ENCODE results near the gene AFP. TPM values are rescaled to one million over a fixed set of nuclear protein-coding genes. Genes with fewer than 3 reads are reported as not detected.

AFP gene
- total and polyA plus RNA-seq, 2 donors, result not detected

- no peak overlapping the region for H3K4me3 ChIP-seq (ENCODE audit: low read depth, low read length)
- H3K4me1 ChIP-seq (ENCODE audit: insufficient read depth), result no peaks in the 10 kb centered on the region
- WGBS, result 80% methylated on average over 7 of the region's 7 CpGs
- H3K36me3 ChIP-seq (ENCODE audit: insufficient read depth), result no peaks in the 10 kb centered on the region
- no peak overlapping the region for H3K27ac ChIP-seq (ENCODE audit: low read depth)
- no peak for DNase-seq (ENCODE audit: extremely low spot score)
Measured at GRCh38 chr4:73419106-73420038, 16.6 kb upstream of the AFP start.

GRCh38 chr4:73420615-73421014 is 15.4 kb upstream of the AFP start:
- Histone ChIP-seq H3K4me1 (ENCODE audit: insufficient read depth) (no peaks in the 10 kb centered on the region), H3K4me3 (ENCODE audit: low read depth, low read length) (no peak overlapping the region), H3K27ac (ENCODE audit: low read depth) (no peak overlapping the region), H3K36me3 (ENCODE audit: insufficient read depth) (no peaks in the 10 kb centered on the region)
- DNase-seq (ENCODE audit: extremely low spot score), result no peak
- WGBS, result 80% methylated on average over 2 of the region's 2 CpGs

- DNase-seq (ENCODE audit: extremely low spot score), result no peak
- Histone ChIP-seq H3K4me1 (ENCODE audit: insufficient read depth) (no peaks in the 10 kb centered on the region), H3K27ac (ENCODE audit: low read depth) (no peak overlapping the region), H3K36me3 (ENCODE audit: insufficient read depth) (no peaks in the 10 kb centered on the region), H3K4me3 (ENCODE audit: low read depth, low read length) (no peak overlapping the region)
Measured at GRCh38 chr4:73421708-73422457, 14.1 kb upstream of the AFP start.

- no peak for DNase-seq (ENCODE audit: extremely low spot score)
- no peak overlapping the region for H3K27ac ChIP-seq (ENCODE audit: low read depth)
- H3K4me3 ChIP-seq (ENCODE audit: low read depth, low read length), result no peak overlapping the region
- no peaks in the 10 kb centered on the region for H3K4me1 ChIP-seq (ENCODE audit: insufficient read depth)
- WGBS, result 79% methylated on average over 4 of the region's 4 CpGs
- no peaks in the 10 kb centered on the region for H3K36me3 ChIP-seq (ENCODE audit: insufficient read depth)
Measured at GRCh38 chr4:73422458-73422752, 13.6 kb upstream of the AFP start.

- H3K27ac ChIP-seq (ENCODE audit: low read depth), result no peak overlapping the region
- no peak overlapping the region for H3K4me3 ChIP-seq (ENCODE audit: low read depth, low read length)
Measured at GRCh38 chr4:73423184-73423583, 12.8 kb upstream of the AFP start.

GRCh38 chr4:73426666-73427065 is 9.4 kb upstream of the AFP start:
- Histone ChIP-seq H3K4me3 (ENCODE audit: low read depth, low read length) (no peak overlapping the region), H3K36me3 (ENCODE audit: insufficient read depth) (no peaks in the 10 kb centered on the region), H3K4me1 (ENCODE audit: insufficient read depth) (no peaks in the 10 kb centered on the region), H3K27ac (ENCODE audit: low read depth) (no peak overlapping the region)
- no peak for DNase-seq (ENCODE audit: extremely low spot score)
- WGBS, result 61% methylated on average over 3 of the region's 3 CpGs

More at GRCh38 chr4:73423184-73423583, 12.8 kb upstream of the AFP start:
- Histone ChIP-seq H3K4me1 (ENCODE audit: insufficient read depth) (no peaks in the 10 kb centered on the region), H3K36me3 (ENCODE audit: insufficient read depth) (no peaks in the 10 kb centered on the region)
- no peak for DNase-seq (ENCODE audit: extremely low spot score)

GRCh38 chr4:73429118-73429517 is 6.9 kb upstream of the AFP start:
- no peak overlapping the region for H3K4me3 ChIP-seq (ENCODE audit: low read depth, low read length)
- WGBS, result 74% methylated on average over 2 of the region's 2 CpGs
- no peaks in the 10 kb centered on the region for H3K4me1 ChIP-seq (ENCODE audit: insufficient read depth)
- no peak for DNase-seq (ENCODE audit: extremely low spot score)
- H3K36me3 ChIP-seq (ENCODE audit: insufficient read depth), result no peaks in the 10 kb centered on the region
- no peak overlapping the region for H3K27ac ChIP-seq (ENCODE audit: low read depth)

GRCh38 chr4:73429826-73430587 is 6.0 kb upstream of the AFP start:
- DNase-seq (ENCODE audit: extremely low spot score), result no peak
- H3K36me3 ChIP-seq (ENCODE audit: insufficient read depth), result no peaks in the 10 kb centered on the region
- 75% methylated on average over 2 of the region's 2 CpGs for WGBS
- H3K4me3 ChIP-seq (ENCODE audit: low read depth, low read length), result no peak overlapping the region
- no peak overlapping the region for H3K27ac ChIP-seq (ENCODE audit: low read depth)
- H3K4me1 ChIP-seq (ENCODE audit: insufficient read depth), result no peaks in the 10 kb centered on the region

- Histone ChIP-seq H3K4me3 (ENCODE audit: low read depth, low read length) (no peak overlapping the region), H3K4me1 (ENCODE audit: insufficient read depth) (no peaks in the 10 kb centered on the region), H3K27ac (ENCODE audit: low read depth) (no peak overlapping the region), H3K36me3 (ENCODE audit: insufficient read depth) (no peaks in the 10 kb centered on the region)
- no peak for DNase-seq (ENCODE audit: extremely low spot score)
- 46% methylated on average over 1 of the region's 1 CpG for WGBS
Measured at GRCh38 chr4:73431813-73432168, 4.2 kb upstream of the AFP start.

- Histone ChIP-seq H3K27ac (ENCODE audit: low read depth) (no peak overlapping the region), H3K4me1 (ENCODE audit: insufficient read depth) (no peaks in the 10 kb centered on the region), H3K4me3 (ENCODE audit: low read depth, low read length) (no peak overlapping the region), H3K36me3 (ENCODE audit: insufficient read depth) (no peaks in the 10 kb centered on the region)
- WGBS, result 45% methylated on average over 5 of the region's 5 CpGs
- no peak for DNase-seq (ENCODE audit: extremely low spot score)
Measured at GRCh38 chr4:73432169-73433000, 3.6 kb upstream of the AFP start.

GRCh38 chr4:73433140-73433539 is 2.9 kb upstream of the AFP start:
- DNase-seq (ENCODE audit: extremely low spot score), result no peak
- Histone ChIP-seq H3K4me1 (ENCODE audit: insufficient read depth) (no peaks in the 10 kb centered on the region), H3K36me3 (ENCODE audit: insufficient read depth) (no peaks in the 10 kb centered on the region), H3K4me3 (ENCODE audit: low read depth, low read length) (no peak overlapping the region), H3K27ac (ENCODE audit: low read depth) (no peak overlapping the region)
- 65% methylated on average over 2 of the region's 2 CpGs for WGBS

GRCh38 chr4:73434311-73434710 is 1.7 kb upstream of the AFP start:
- no peak overlapping the region for H3K27ac ChIP-seq (ENCODE audit: low read depth)
- WGBS, result 49% methylated on average over 3 of the region's 3 CpGs
- no peaks in the 10 kb centered on the region for H3K36me3 ChIP-seq (ENCODE audit: insufficient read depth)
- no peak for DNase-seq (ENCODE audit: extremely low spot score)
- no peaks in the 10 kb centered on the region for H3K4me1 ChIP-seq (ENCODE audit: insufficient read depth)
- H3K4me3 ChIP-seq (ENCODE audit: low read depth, low read length), result no peak overlapping the region
